Suppressor macrophage (primary cell): ENCODE measurements around the gene P3H1.
"Not testable (repeated sequence)": the region's sequence is repeated elsewhere in the genome, so short reads cannot be mapped to it uniquely, and the experiment has no call there.

Experiments used
- DNase-seq, 4 experiments: peaks; one replicate each; pipeline ENCODE4 v3.0.0-alpha.2; 2020 to 2022

P3H1 gene

DNA sequence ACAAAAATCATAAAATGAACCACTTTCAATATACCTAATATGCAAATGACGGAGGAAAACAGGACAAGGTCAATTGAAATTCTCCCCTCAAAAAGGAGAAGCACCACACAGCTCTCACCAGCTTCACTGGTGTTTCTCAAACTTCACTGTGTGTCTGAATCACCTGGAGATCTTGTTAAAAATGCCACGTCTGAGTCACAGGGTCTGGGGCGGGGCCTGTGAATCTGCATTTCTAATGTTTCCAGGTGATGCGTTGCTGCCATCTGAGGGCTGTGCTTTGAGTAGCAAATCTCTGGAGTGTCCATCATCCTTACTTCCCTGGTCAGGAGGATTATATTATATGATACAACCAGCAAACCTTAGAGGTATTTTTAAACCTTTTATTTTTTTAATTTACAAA lies 35.8 kb downstream of the P3H1 start:
- DNase-seq = no peak

GRCh38 chr1:42730002-42730401 lies 36.8 kb downstream of the P3H1 start:
- no peak for DNase-seq

- not testable (repeated sequence) for DNase-seq
Measured at GRCh38 chr1:42725820-42726219, 41.0 kb downstream of the P3H1 start.

- peak in 3 of 4 experiments; percentile 11 to 26 (median 23) for DNase-seq
Measured at GRCh38 chr1:42723511-42723910, 43.3 kb downstream of the P3H1 start.

DNA sequence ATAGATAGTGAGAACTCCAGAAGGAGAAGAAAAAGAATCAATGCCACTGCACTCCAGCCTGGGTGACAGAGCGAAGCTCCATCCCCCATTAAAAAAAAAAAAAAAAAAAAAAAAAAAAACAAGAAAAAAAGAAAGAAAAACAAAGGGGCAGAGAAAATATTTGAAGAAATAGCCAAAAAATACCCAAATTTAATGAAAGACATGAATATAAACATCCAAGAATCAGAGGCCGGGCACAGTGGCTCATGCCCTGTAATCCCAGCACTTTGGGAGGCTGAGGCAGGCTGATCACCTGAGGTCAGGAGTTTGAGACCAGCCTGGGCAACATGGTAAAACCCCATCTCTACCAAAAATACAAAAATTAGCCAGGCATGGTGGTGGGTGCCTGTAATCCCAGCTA lies 44.4 kb downstream of the P3H1 start:
- not testable (repeated sequence) for DNase-seq

DNA sequence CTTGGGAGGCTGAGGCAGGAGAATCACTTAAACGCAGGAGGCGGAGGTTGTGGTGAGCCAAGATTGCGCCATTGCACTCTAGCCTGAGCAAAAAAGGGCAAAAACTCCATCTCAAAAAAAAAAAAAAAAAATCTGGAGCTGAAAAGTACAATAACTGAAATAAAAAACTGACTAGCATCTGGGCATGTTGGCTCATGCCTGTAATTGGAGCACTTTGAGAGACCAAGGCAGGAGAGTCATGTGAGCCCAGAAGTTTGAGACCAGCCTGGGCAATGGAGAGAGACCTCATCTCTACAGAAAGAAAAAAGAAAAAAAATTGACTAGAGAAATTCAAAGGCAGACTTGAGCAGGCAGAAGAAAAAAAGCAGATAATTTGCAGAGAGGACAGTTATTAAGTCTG lies 44.9 kb downstream of the P3H1 start:
- DNase-seq = no peak

DNA sequence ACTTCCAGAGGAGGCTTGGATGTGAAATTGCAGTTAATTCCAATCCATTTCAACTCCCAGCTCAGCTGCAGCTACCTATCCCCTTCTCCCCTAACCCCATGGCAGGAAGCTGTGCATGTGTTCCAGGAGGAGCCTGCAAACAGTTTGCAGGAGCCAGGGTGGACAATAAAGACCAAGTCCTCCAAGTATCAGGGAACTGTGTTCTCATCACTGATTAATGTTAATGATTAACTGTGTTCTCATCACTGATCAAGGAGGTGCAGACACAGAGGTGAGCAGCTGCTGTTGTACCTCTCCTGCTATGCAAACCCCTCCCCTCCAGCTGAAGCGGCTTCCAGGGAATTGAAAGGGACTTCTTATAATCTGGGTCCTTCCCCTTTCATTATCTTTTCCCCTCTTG lies 46.0 kb downstream of the P3H1 start:
- DNase-seq = no peak

GRCh38 chr1:42714441-42714840 lies 52.4 kb downstream of the P3H1 start:
- not testable (repeated sequence) for DNase-seq

- no peak for DNase-seq
Measured at GRCh38 chr1:42713293-42713692, 53.5 kb downstream of the P3H1 start.

GRCh38 chr1:42712808-42713207 lies 54.0 kb downstream of the P3H1 start:
- DNase-seq = not testable (repeated sequence)

DNA sequence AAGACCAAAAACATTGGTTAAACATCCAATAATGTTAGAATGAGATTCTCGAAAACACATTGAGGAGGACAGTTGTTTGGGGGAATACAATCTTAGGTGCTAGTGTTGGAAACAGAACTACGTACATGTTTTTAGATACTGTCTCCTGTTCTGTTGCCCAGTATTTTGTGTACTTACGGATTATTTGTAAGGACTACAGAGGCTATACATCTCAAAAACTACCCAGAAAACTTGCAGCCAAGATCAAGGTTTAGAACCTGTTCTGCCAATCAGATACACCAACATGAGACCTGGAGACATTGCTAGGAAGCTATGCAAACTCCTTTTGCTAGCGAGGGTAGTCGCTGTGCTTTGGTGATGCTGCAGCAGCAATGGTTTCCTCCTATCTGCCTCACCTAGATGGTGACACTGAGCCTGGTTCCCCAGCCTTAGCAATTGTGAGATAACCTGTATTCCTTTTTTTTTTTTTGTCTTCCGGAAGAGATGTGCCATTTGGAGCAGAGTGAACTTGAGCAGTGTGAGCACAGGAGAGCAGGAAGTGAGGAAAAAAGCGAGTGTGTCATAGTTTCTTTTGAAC lies 62.9 kb downstream of the P3H1 start:
- no peak for DNase-seq

DNA sequence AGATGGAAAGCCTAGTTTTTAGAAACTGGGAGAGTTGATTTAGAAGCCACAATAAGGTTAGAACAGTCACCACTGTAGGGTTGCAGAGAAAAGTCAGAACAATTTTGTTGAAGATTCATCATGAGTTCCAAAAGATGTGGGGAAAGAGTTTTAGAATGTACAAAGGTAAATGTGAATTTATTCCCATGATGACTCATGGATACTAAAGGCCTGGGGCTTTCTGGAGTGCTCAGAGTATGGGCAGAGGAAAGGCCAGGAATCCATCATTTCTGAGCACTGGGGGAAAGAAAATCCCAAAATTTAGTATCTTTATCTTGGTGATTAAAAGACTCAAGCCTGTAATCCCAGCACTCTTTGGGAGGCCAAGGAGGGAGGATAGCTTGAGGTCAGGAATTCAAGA lies 66.8 kb downstream of the P3H1 start:
- no peak for DNase-seq

DNA sequence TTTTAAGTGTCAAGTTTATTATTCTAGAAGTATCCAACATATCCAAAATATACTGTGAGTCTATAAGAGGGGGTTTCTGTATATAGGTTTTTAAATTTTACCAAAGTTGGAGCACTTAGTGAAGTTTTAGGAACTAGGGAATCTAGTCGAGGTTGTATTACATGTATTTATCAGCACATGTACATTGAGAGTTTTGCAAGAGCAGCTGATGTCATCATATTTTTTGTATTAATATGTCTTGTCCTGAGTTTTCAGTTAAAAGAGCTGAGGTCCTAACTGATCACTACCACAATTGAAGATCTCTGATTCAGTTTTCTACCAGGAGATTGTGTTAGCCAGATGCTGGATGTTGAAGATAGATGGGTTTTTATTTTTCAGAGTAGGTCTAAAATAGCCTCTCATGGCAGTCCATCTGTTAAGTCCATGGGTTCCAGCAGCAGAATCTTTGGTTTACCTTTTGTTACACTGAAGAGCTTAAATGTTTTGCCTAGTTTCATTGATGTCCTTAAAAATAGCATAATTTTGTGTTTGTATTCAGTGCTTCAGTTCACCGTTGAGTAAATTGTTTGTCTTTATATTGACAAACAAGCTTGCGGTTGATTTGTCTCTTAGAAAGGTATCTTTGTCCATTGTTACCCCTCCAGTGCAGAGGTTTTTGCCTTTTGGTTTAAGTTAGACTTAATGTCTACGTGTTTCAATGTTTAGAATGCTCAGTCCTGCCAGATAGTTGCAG lies 68.6 kb downstream of the P3H1 start:
- no peak for DNase-seq
